Panc1 (cell line): ENCODE data around the gene SGCA. TPM values are rescaled to one million over a fixed set of nuclear protein-coding genes. Genes with fewer than 3 reads are reported as not detected.

Experiments used
- ATAC-seq: fragments of 200-7000 bp; cut with Tn5 transposase; 2 replicates; pipeline ENCODE4 v1.9.1; 2020; ENCODE audit warnings: mild to moderate bottlenecking, moderate library complexity
- BruUV-seq: library from RNA; stranded (reverse); fragments of 400-500 nt; replicated peaks from 2 replicates; lab custom pipeline; 2021; lab: Mats Ljungman, UMichigan
- CTCF ChIA-PET: fragments of 300-600 bp; sonication (Branson Sonifier 250); formaldehyde crosslinking; loops from one replicate; lab custom pipeline; 2022; ENCODE audit warnings: antibody characterized with exemption; lab: Charles Lee
- POLR2A ChIA-PET: fragments of 300-600 bp; sonication (Branson Sonifier 250); formaldehyde crosslinking; loops from one replicate; lab custom pipeline; 2022; ENCODE audit warnings: antibody characterized with exemption; lab: Charles Lee
- DNase-seq: peaks from one replicate; pipeline ENCODE4 v3.0.0-alpha.2; 2010; ENCODE audit warnings: low read depth, low spot score
- H3K27ac ChIP-seq: 2 replicates; pipeline ENCODE4 v1.5.1; 2011; ENCODE audit warnings: mild to moderate bottlenecking, low read length, inconsistent platforms
- H3K27me3 ChIP-seq: fragments of 200-500 bp; sonication (Bioruptor generic); 2 replicates; pipeline ENCODE4 v1.6.0; 2014; ENCODE audit warnings: low read length, inconsistent platforms; ENCODE audit not compliant: control insufficient read depth, insufficient read depth
- H3K36me3 ChIP-seq: fragments of 200-500 bp; sonication (Bioruptor generic); 2 replicates; pipeline ENCODE4 v1.5.1; 2014; ENCODE audit warnings: inconsistent platforms, mild to moderate bottlenecking, low read length, moderate library complexity; ENCODE audit not compliant: control insufficient read depth, insufficient read depth
- H3K4me1 ChIP-seq: 2 replicates; pipeline ENCODE4 v1.5.1; 2011; ENCODE audit warnings: inconsistent platforms, mild to moderate bottlenecking, low read length, moderate library complexity; ENCODE audit not compliant: control insufficient read depth, insufficient read depth
- H3K4me3 ChIP-seq, 2 experiments: 2 replicates each; pipeline ENCODE4 v1.5.1; 2011 to 2012; ENCODE audit warnings: low read depth in 2 of 2, low read length in 2 of 2, mild to moderate bottlenecking in 2 of 2, inconsistent platforms in 1 of 2, moderate library complexity in 1 of 2
- H3K9me3 ChIP-seq: fragments of 200-500 bp; sonication (Bioruptor generic); 2 replicates; pipeline ENCODE4 v1.5.1; 2014; ENCODE audit warnings: low read depth, mild to moderate bottlenecking, inconsistent platforms, low read length, moderate library complexity; ENCODE audit not compliant: control insufficient read depth, insufficient read depth
- POLR2AphosphoS5 ChIP-seq: IDR thresholded peaks from 2 replicates; pipeline ENCODE4 v1.6.1; 2012; ENCODE audit warnings: mild to moderate bottlenecking, low read depth, low read length, moderate library complexity
- SIN3A ChIP-seq: IDR thresholded peaks from 2 replicates; pipeline ENCODE4 v1.6.1; 2012; ENCODE audit warnings: low read depth, mild to moderate bottlenecking, low read length, moderate library complexity, borderline replicate concordance; ENCODE audit not compliant: insufficient read depth
- TCF7L2 ChIP-seq: IDR thresholded peaks from 2 replicates; pipeline ENCODE4 v1.6.1; 2011; ENCODE audit warnings: mild to moderate bottlenecking, low read depth, low read length, inconsistent platforms
- in situ Hi-C: cut with HindIII; loops from 2 replicates; pipeline ENCODE4 v1.10.0; 2016; ENCODE audit warnings: low sequenced_read_pairs, low pct_unique_long_range_greater_than_20kb
- intact Hi-C: fragments of 100-400 bp; cut with micrococcal nuclease; formaldehyde crosslinking; loops from one replicate; pipeline ENCODE4 v1.10.0; 2022; ENCODE audit not compliant: unreplicated experiment
- total RNA-seq: library from RNA; stranded (reverse); gene quantifications from one replicate; pipeline ENCODE4 v1.2.1, GENCODE V29; 2021; ENCODE audit not compliant: unreplicated experiment
- TF ChIP-seq, protein P1 (sequence below), 2 experiments: IDR thresholded peaks; 2 replicates each; pipeline ENCODE4 v1.6.1; 2011 to 2012; ENCODE audit warnings: low read depth in 2 of 2, control low read depth in 1 of 2, low read length in 1 of 2, mild to moderate bottlenecking in 1 of 2, moderate library complexity in 1 of 2; ENCODE audit not compliant: insufficient read depth in 1 of 2
- TF ChIP-seq, protein P2 (sequence below): fragments of 450-650 bp; IDR thresholded peaks from 2 replicates; pipeline ENCODE4 v1.5.1; 2017; ENCODE audit warnings: mild to moderate bottlenecking

The SGCA gene
- total RNA-seq, 1 experiment from 2014 or later: not detected

DNA sequence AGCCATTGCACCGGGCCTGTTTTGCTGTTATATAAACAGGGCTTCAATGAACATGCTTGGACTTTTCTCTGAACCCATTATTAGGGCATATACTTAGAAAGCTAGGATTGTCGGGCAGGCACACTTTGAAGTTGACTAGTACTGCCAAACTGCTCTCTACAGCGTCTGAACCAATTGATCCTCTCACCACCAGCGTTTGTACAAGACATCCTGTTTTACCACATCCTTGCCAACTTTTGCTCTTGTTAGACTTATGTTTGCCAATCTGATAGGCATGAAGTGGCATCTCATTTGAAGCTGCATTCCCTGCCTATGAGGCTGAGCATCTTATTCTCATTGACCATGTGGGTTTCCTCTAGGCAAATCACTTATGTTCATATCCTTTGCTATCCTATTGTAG is 7.9 kb upstream of the SGCA start:
- ChIA-PET CTCF (interaction anchor here (0.6 kb wide), 1 partner anchor 12 kb away, joined by 3 read pairs; no protein-coding TSS in a partner anchor), POLR2A (no interaction called here)
- no peaks in the 10 kb centered on the region for H3K27me3 ChIP-seq
- H3K4me1 ChIP-seq: peaks cover 32% of the 10 kb centered on the region
- no peak for TF ChIP-seq TCF7L2
- TF ChIP-seq SIN3A: no peak
- TF ChIP-seq, protein P1, sequence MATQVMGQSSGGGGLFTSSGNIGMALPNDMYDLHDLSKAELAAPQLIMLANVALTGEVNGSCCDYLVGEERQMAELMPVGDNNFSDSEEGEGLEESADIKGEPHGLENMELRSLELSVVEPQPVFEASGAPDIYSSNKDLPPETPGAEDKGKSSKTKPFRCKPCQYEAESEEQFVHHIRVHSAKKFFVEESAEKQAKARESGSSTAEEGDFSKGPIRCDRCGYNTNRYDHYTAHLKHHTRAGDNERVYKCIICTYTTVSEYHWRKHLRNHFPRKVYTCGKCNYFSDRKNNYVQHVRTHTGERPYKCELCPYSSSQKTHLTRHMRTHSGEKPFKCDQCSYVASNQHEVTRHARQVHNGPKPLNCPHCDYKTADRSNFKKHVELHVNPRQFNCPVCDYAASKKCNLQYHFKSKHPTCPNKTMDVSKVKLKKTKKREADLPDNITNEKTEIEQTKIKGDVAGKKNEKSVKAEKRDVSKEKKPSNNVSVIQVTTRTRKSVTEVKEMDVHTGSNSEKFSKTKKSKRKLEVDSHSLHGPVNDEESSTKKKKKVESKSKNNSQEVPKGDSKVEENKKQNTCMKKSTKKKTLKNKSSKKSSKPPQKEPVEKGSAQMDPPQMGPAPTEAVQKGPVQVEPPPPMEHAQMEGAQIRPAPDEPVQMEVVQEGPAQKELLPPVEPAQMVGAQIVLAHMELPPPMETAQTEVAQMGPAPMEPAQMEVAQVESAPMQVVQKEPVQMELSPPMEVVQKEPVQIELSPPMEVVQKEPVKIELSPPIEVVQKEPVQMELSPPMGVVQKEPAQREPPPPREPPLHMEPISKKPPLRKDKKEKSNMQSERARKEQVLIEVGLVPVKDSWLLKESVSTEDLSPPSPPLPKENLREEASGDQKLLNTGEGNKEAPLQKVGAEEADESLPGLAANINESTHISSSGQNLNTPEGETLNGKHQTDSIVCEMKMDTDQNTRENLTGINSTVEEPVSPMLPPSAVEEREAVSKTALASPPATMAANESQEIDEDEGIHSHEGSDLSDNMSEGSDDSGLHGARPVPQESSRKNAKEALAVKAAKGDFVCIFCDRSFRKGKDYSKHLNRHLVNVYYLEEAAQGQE (IDR thresholded peaks at IDR 0.05; ENCODE audit: insufficient read depth in 1 of 2, low read depth in 2 of 2, low read length in 1 of 2): no peak
- no peak for TF ChIP-seq POLR2AphosphoS5
- TF ChIP-seq, protein P2, sequence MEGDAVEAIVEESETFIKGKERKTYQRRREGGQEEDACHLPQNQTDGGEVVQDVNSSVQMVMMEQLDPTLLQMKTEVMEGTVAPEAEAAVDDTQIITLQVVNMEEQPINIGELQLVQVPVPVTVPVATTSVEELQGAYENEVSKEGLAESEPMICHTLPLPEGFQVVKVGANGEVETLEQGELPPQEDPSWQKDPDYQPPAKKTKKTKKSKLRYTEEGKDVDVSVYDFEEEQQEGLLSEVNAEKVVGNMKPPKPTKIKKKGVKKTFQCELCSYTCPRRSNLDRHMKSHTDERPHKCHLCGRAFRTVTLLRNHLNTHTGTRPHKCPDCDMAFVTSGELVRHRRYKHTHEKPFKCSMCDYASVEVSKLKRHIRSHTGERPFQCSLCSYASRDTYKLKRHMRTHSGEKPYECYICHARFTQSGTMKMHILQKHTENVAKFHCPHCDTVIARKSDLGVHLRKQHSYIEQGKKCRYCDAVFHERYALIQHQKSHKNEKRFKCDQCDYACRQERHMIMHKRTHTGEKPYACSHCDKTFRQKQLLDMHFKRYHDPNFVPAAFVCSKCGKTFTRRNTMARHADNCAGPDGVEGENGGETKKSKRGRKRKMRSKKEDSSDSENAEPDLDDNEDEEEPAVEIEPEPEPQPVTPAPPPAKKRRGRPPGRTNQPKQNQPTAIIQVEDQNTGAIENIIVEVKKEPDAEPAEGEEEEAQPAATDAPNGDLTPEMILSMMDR: no peak
- no peak overlapping the region for H3K27ac ChIP-seq
- H3K9me3 ChIP-seq: no peaks in the 10 kb centered on the region
- ATAC-seq (no peak), DNase-seq (no peak)
- intact Hi-C loops (no loop called here), in situ Hi-C loops (no loop called here)
- H3K36me3 ChIP-seq: no peaks in the 10 kb centered on the region
- H3K4me3 ChIP-seq: no peak overlapping the region
- no TSS peak for BruUV-seq

DNA sequence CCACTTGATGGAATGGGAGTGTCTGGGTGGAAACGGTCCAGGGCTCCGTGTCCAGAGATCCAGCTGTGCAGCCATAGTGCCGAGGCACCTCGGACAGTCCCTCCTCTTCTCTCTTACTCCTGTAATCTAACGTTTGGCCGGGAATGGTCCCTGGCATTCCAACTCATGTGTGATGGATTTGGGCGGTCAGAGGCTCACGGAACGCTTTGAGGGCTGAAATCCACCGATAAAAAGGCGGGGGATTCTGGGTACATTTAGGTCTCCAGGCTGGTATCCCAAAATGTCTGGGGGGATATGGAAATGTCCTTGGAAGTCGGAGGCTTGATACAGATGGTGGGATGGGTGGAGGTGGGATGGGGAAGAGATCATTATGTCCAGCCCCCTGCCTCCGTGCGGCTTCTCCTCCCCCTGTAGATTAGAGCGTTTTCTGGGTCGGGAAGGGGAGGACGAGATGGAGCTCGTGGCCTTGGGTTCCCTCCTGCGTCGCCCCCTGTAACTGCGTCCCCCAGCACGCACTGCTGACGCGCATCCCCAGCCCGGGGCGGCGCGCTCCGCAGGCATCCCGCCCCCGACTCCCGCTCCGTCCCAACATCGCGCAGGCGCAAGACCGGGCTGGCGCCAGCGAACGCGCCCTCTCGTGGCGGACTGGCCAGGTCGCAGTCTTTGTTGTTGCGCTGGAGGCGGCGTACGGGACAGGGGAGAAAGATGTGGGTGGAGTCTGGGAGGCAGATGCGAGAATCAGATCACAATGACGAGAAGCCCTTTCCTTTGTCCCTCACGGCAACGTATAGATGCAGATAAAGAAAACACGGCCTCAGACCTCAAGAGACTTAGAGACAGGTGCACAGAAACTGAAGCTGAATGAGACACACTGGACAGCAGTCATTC is 4.5 kb upstream of the SGCA start:
- in situ Hi-C loops (no loop called here), intact Hi-C loops (loop anchor here (1.0 kb wide), 1 partner anchor 21 kb away; no protein-coding TSS in a partner anchor)
- BruUV-seq: no TSS peak
- peak; percentile 64 for DNase-seq
- Histone ChIP-seq H3K4me3 (peak overlapping the region; percentile 65 to 91), H3K4me1 (peaks cover 3% of the 10 kb centered on the region; the same call in 1 of the 2 replicates), H3K36me3 (no peaks in the 10 kb centered on the region), H3K27ac (peak overlapping the region; percentile 85), H3K27me3 (no peaks in the 10 kb centered on the region), H3K9me3 (no peaks in the 10 kb centered on the region)
- ChIA-PET CTCF (interaction anchor here (0.5 to 2.0 kb wide), 7 partner anchors 9 to 157 kb away, joined by 3 to 11 read pairs (median 4); no protein-coding TSS in a partner anchor), POLR2A (interaction anchor here (0.6 to 0.7 kb wide), 2 partner anchors 14 to 16 kb away, joined by 3 read pairs; no protein-coding TSS in a partner anchor)
- ATAC-seq: peak; percentile 97
- TF ChIP-seq SIN3A (no peak), POLR2AphosphoS5 (peak; percentile 57; the same call in 1 of the 2 replicates), TCF7L2 (peak; percentile 76)
- TF ChIP-seq, protein P1 (IDR thresholded peaks at IDR 0.05; ENCODE audit: insufficient read depth in 1 of 2, low read depth in 2 of 2, low read length in 1 of 2): peak in 1 of 2 experiments; percentile 67; a peak in 1 of 4 replicates
- TF ChIP-seq, protein P2: peak; percentile 99
